ENCODE results near the gene PEAK3.

Gene PEAK3

GRCh38 chr19:2249010-2249866 lies 32.7 kb downstream of the PEAK3 start, which contains the start of gene AMH:
AMH (plus strand) TSS chr19:2249323; CDS start chr19:2249333, 10 bp downstream.
- no peak for DNase-seq

GRCh38 chr19:2248136-2249009 lies 33.6 kb downstream of the PEAK3 start:
- DNase-seq, result no peak

- DNase-seq, result no peak
Measured at GRCh38 chr19:2247433-2248101, 34.4 kb downstream of the PEAK3 start.

- no peak for DNase-seq
Measured at GRCh38 chr19:2246801-2247361, 35.1 kb downstream of the PEAK3 start.

GRCh38 chr19:2246014-2246620 lies 35.9 kb downstream of the PEAK3 start:
- no peak for DNase-seq

- DNase-seq, result no peak
Measured at GRCh38 chr19:2245273-2245672, 36.7 kb downstream of the PEAK3 start.

GRCh38 chr19:2244486-2244885 lies 37.5 kb downstream of the PEAK3 start:
- DNase-seq, result no peak

GRCh38 chr19:2244125-2244411 lies 37.9 kb downstream of the PEAK3 start:
- no peak for DNase-seq

- DNase-seq, result no peak
Measured at GRCh38 chr19:2243274-2244124, 38.5 kb downstream of the PEAK3 start.

GRCh38 chr19:2242816-2243215 lies 39.2 kb downstream of the PEAK3 start:
- DNase-seq, result no peak

GRCh38 chr19:2242092-2242537 lies 39.9 kb downstream of the PEAK3 start:
- DNase-seq, result no peak

GRCh38 chr19:2240881-2241760 lies 40.9 kb downstream of the PEAK3 start:
- no peak for DNase-seq

GRCh38 chr19:2239771-2240770 lies 41.9 kb downstream of the PEAK3 start:
- peak; percentile 56 for DNase-seq

GRCh38 chr19:2239173-2239572 lies 42.8 kb downstream of the PEAK3 start:
- DNase-seq, result no peak

- no peak for DNase-seq
Measured at GRCh38 chr19:2237869-2238153, 44.2 kb downstream of the PEAK3 start.

- no peak for DNase-seq
Measured at GRCh38 chr19:2237051-2237868, 44.7 kb downstream of the PEAK3 start.

GRCh38 chr19:2236314-2237050 lies 45.5 kb downstream of the PEAK3 start, which contains the start of the genes PLEKHJ1 and SF3A2:
PLEKHJ1 (minus strand) TSS chr19:2236329; CDS start chr19:2236248, 81 bp downstream.
SF3A2 (plus strand) TSS chr19:2236824; CDS start chr19:2243419, 6,595 bp downstream.
- peak; percentile 99 for DNase-seq

GRCh38 chr19:2236064-2236313 lies 46.0 kb downstream of the PEAK3 start:
- DNase-seq, result no peak

Data from central memory CD4-positive, alpha-beta T cell (primary cell).